Measurements from ENCODE around the gene DFFA.

Gene DFFA

DNA sequence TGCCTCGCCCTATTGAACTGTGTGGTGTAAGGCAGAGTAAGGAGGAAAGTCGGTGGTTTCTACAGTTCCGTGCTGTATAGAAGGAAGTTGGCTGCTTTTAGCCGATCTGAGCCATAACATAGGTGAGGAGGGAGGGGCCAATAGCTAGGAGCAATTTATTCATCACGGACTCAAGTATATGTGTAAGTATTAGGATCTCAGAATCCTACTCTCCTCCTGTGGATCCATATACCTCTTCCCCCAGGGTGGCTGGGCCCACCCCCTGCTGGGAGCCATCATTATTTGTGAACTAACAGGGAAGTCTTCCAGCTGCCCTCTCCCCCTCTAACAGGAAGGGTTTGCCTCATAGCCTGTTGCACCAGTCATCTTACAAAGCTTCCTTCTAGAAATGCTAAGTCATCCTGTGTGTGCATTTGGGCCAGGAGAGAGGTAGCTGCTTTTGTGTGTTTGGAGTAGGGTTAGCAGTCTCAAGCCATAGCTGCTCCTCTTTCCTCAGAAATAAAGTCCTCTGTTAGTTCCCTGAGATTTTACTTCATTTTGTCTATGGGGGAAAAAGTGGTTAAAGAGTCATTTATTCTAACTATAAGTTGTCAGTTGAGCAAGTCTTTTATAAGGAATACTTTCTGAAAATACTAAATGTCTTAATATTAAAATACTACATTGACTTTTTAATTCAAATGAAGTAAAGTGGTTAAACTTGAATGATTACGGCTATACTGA lies 57.0 kb downstream of the DFFA start:
- Histone ChIP-seq H3K27ac (peak overlapping the region in 1 of 2 donors; percentile 73), H3K4me3 (no peak overlapping the region)
- no peak for DNase-seq (ENCODE audit: low spot score)
- TF ChIP-seq, protein P1, sequence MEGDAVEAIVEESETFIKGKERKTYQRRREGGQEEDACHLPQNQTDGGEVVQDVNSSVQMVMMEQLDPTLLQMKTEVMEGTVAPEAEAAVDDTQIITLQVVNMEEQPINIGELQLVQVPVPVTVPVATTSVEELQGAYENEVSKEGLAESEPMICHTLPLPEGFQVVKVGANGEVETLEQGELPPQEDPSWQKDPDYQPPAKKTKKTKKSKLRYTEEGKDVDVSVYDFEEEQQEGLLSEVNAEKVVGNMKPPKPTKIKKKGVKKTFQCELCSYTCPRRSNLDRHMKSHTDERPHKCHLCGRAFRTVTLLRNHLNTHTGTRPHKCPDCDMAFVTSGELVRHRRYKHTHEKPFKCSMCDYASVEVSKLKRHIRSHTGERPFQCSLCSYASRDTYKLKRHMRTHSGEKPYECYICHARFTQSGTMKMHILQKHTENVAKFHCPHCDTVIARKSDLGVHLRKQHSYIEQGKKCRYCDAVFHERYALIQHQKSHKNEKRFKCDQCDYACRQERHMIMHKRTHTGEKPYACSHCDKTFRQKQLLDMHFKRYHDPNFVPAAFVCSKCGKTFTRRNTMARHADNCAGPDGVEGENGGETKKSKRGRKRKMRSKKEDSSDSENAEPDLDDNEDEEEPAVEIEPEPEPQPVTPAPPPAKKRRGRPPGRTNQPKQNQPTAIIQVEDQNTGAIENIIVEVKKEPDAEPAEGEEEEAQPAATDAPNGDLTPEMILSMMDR (IDR thresholded peaks at IDR 0.05) = no peak

DNA sequence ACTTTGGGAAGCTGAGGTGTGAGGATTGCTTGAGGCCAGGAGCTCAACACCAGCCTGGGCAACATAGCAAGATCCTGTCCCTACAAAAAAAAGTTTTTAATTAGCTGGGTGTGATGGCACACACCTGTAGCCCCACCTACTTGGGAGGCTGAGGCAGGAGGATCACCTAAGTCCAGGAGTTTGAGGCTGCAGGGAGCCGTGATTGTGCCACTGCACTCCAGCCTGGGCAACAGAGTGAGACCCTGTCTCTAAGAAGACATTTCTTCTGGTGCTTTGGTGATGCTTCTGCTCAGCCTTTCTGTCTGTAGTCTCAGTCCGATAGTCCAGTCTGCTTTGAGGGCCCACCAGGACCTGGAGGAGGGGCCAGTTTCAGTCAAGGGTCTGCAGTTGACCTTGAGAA lies 65.1 kb downstream of the DFFA start:
- TF ChIP-seq, protein P1 (IDR thresholded peaks at IDR 0.05) = no peak
- no peak overlapping the region for H3K4me3 ChIP-seq
- H3K27ac ChIP-seq = no peak overlapping the region
- DNase-seq (ENCODE audit: low spot score) = no peak

Measured in coronary artery (tissue), 2 donors.